Subcutaneous abdominal adipose tissue (tissue), 5 donors: ENCODE measurements around the gene MSANTD1.
"Not testable (repeated sequence)": the region's sequence is repeated elsewhere in the genome, so short reads cannot be mapped to it uniquely, and the experiment has no call there.

Source experiments
- H3K27ac ChIP-seq: one replicate; pipeline ENCODE4 v1.7.0; 2013; ENCODE audit warnings: low read depth, mild to moderate bottlenecking, inconsistent platforms, low read length, moderate library complexity
- H3K27me3 ChIP-seq, 5 donors: one replicate each; pipeline ENCODE4 v1.7.0; 2013; ENCODE audit warnings: low read length in 5 of 5, inconsistent platforms in 1 of 5; ENCODE audit not compliant: control insufficient read depth in 5 of 5, insufficient read depth in 4 of 5
- H3K36me3 ChIP-seq, 5 donors: one replicate each; pipeline ENCODE4 v1.7.0; 2013; ENCODE audit warnings: low read length in 5 of 5; ENCODE audit not compliant: control insufficient read depth in 5 of 5, insufficient read depth in 5 of 5
- H3K4me1 ChIP-seq, 5 donors: one replicate each; pipeline ENCODE4 v1.7.0; 2013; ENCODE audit warnings: low read length in 5 of 5, mild to moderate bottlenecking in 3 of 5, moderate library complexity in 1 of 5; ENCODE audit not compliant: control insufficient read depth in 5 of 5, insufficient read depth in 5 of 5
- H3K4me3 ChIP-seq, 5 donors: one replicate each; pipeline ENCODE4 v1.7.0; 2013; ENCODE audit warnings: low read length in 5 of 5, low read depth in 1 of 5
- H3K9ac ChIP-seq, 5 donors: one replicate each; pipeline ENCODE4 v1.7.0; 2013; ENCODE audit warnings: low read length in 5 of 5, mild to moderate bottlenecking in 4 of 5, moderate library complexity in 3 of 5
- H3K9me3 ChIP-seq, 5 donors: one replicate each; pipeline ENCODE4 v1.7.0; 2013; ENCODE audit warnings: low read length in 5 of 5; ENCODE audit not compliant: control insufficient read depth in 5 of 5
- donor health status: healthy.
- donor health status: healthy.
- donor health status: healthy.
- donor health status: healthy.
- donor health status: healthy.

Gene MSANTD1

GRCh38 chr4:3293401-3294391 lies 44.7 kb downstream of the MSANTD1 start:
- Histone ChIP-seq H3K9me3 (peaks cover 0 to 7% (median 3%) of the 10 kb centered on the region in 5 donors), H3K9ac (peak overlapping the region; percentile 19 to 92 (median 83)), H3K4me1 (peaks cover 1 to 34% (median 28%) of the 10 kb centered on the region in 5 donors), H3K27me3 (peaks cover 0 to 1% (median 0%) of the 10 kb centered on the region in 5 donors), H3K4me3 (peak overlapping the region; percentile 68 to 75 (median 71)), H3K27ac (peak overlapping the region; percentile 74), H3K36me3 (no peaks in the 10 kb centered on the region)

GRCh38 chr4:3294401-3295241 lies 45.7 kb downstream of the MSANTD1 start:
- H3K9ac ChIP-seq, result peak overlapping the region in 2 of 5 donors; percentile 77 to 92

GRCh38 chr4:3295837-3296624 lies 47.1 kb downstream of the MSANTD1 start:
- Histone ChIP-seq H3K27ac (no peak overlapping the region), H3K4me1 (peaks cover 1 to 36% (median 30%) of the 10 kb centered on the region in 5 donors), H3K4me3 (no peak overlapping the region)

More at GRCh38 chr4:3294401-3295241, 45.7 kb downstream of the MSANTD1 start:
- Histone ChIP-seq H3K4me3 (peak overlapping the region in 2 of 5 donors; percentile 72 to 75), H3K9me3 (peaks cover 0 to 7% (median 3%) of the 10 kb centered on the region in 5 donors), H3K27me3 (no peaks in the 10 kb centered on the region), H3K4me1 (peaks cover 1 to 36% (median 30%) of the 10 kb centered on the region in 5 donors), H3K36me3 (no peaks in the 10 kb centered on the region), H3K27ac (peak overlapping the region; percentile 74)

GRCh38 chr4:3296651-3297050 lies 47.7 kb downstream of the MSANTD1 start:
- H3K4me3 ChIP-seq, result no peak overlapping the region
- peaks cover 1 to 31% (median 25%) of the 10 kb centered on the region in 5 donors for H3K4me1 ChIP-seq
- H3K9me3 ChIP-seq, result peaks cover 0 to 7% (median 3%) of the 10 kb centered on the region in 5 donors
- H3K27me3 ChIP-seq, result no peaks in the 10 kb centered on the region
- H3K9ac ChIP-seq, result no peak overlapping the region
- H3K36me3 ChIP-seq, result no peaks in the 10 kb centered on the region
- no peak overlapping the region for H3K27ac ChIP-seq

More at GRCh38 chr4:3295837-3296624, 47.1 kb downstream of the MSANTD1 start:
- Histone ChIP-seq H3K9me3 (peaks cover 0 to 7% (median 3%) of the 10 kb centered on the region in 5 donors), H3K36me3 (no peaks in the 10 kb centered on the region), H3K9ac (no peak overlapping the region), H3K27me3 (no peaks in the 10 kb centered on the region)

- no peak overlapping the region for H3K27ac ChIP-seq
- H3K4me1 ChIP-seq, result peaks cover 1 to 25% (median 23%) of the 10 kb centered on the region in 5 donors
- H3K4me3 ChIP-seq, result no peak overlapping the region
- H3K9ac ChIP-seq, result no peak overlapping the region
- no peaks in the 10 kb centered on the region for H3K36me3 ChIP-seq
- H3K27me3 ChIP-seq, result no peaks in the 10 kb centered on the region
- peaks cover 0 to 7% (median 3%) of the 10 kb centered on the region in 5 donors for H3K9me3 ChIP-seq
These were observed 48.3 kb downstream of the MSANTD1 start for GRCh38 chr4:3297066-3297859.

- Histone ChIP-seq H3K9ac (no peak overlapping the region), H3K4me1 (peaks cover 0 to 24% (median 16%) of the 10 kb centered on the region in 5 donors), H3K4me3 (no peak overlapping the region), H3K9me3 (peaks cover 0 to 7% (median 3%) of the 10 kb centered on the region in 5 donors), H3K27me3 (no peaks in the 10 kb centered on the region), H3K36me3 (no peaks in the 10 kb centered on the region), H3K27ac (no peak overlapping the region)
These were observed 50.4 kb downstream of the MSANTD1 start for GRCh38 chr4:3299122-3299975.

- Histone ChIP-seq H3K4me1 (peaks cover 4 to 30% (median 22%) of the 10 kb centered on the region in 5 donors), H3K27ac (no peak overlapping the region), H3K4me3 (no peak overlapping the region), H3K9me3 (peaks cover 0 to 7% (median 3%) of the 10 kb centered on the region in 5 donors), H3K9ac (peak overlapping the region in 1 of 5 donors; percentile 19), H3K27me3 (no peaks in the 10 kb centered on the region), H3K36me3 (no peaks in the 10 kb centered on the region)
These were observed 51.2 kb downstream of the MSANTD1 start for GRCh38 chr4:3299976-3300671.

- not testable (repeated sequence) for H3K4me3 ChIP-seq, H3K9me3 ChIP-seq, H3K36me3 ChIP-seq, H3K27me3 ChIP-seq, H3K27ac ChIP-seq, H3K9ac ChIP-seq
- H3K4me1 ChIP-seq, result peaks cover 12 to 38% (median 29%) of the 10 kb centered on the region in 5 donors
These were observed 51.9 kb downstream of the MSANTD1 start for GRCh38 chr4:3300882-3301281.
